Fibroblast of the aortic adventitia (primary cell): Measurements from ENCODE around the gene ASB3. TPM values are rescaled to one million over a fixed set of nuclear protein-coding genes. Genes with fewer than 3 reads are reported as not detected.

Experiments
- DNase-seq: peaks from one replicate; pipeline ENCODE4 v3.0.0-alpha.2; 2010; ENCODE audit warnings: low read depth
- H3K4me3 ChIP-seq: 2 replicates; pipeline ENCODE4 v1.5.1; 2011; ENCODE audit warnings: low read depth, mild to moderate bottlenecking, control low read depth, low read length, moderate library complexity
- total RNA-seq: library from RNA; depleted of rRNA; stranded (reverse); fragments of >200 nt; gene quantifications from 2 replicates; pipeline ENCODE4 v1.2.3, GENCODE V29; 2012; ENCODE audit warnings: low replicate concordance
- TF ChIP-seq, protein P1 (sequence below): IDR thresholded peaks from 2 replicates; pipeline ENCODE4 v1.5.1; 2011; ENCODE audit warnings: mild to moderate bottlenecking, low read length, control low read depth, inconsistent platforms; ENCODE audit not compliant: insufficient read depth

ASB3 gene
- total RNA-seq, 1 donor, result 27.9 TPM

DNA sequence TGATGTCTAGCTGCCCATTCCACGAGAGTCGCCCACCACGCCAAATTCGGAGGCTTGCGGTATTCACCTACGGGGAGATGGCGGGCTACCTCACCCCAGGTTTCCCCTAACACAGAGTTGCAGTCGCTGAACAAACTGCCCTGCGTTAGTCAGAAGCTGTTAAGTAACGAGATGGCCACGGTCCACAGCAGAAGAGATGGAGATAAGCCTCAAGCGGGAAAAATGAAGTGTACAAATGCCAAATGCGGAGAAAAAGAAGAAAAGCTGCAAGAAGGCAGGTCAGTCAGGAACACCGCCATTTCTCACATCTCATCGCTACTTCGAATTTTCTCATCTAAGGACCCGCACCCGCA is 425 bp downstream of the ASB3 start:
- TF ChIP-seq, protein P1, sequence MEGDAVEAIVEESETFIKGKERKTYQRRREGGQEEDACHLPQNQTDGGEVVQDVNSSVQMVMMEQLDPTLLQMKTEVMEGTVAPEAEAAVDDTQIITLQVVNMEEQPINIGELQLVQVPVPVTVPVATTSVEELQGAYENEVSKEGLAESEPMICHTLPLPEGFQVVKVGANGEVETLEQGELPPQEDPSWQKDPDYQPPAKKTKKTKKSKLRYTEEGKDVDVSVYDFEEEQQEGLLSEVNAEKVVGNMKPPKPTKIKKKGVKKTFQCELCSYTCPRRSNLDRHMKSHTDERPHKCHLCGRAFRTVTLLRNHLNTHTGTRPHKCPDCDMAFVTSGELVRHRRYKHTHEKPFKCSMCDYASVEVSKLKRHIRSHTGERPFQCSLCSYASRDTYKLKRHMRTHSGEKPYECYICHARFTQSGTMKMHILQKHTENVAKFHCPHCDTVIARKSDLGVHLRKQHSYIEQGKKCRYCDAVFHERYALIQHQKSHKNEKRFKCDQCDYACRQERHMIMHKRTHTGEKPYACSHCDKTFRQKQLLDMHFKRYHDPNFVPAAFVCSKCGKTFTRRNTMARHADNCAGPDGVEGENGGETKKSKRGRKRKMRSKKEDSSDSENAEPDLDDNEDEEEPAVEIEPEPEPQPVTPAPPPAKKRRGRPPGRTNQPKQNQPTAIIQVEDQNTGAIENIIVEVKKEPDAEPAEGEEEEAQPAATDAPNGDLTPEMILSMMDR, result no peak
- H3K4me3 ChIP-seq, result peak overlapping the region; percentile 94
- DNase-seq, result peak; percentile 74

DNA sequence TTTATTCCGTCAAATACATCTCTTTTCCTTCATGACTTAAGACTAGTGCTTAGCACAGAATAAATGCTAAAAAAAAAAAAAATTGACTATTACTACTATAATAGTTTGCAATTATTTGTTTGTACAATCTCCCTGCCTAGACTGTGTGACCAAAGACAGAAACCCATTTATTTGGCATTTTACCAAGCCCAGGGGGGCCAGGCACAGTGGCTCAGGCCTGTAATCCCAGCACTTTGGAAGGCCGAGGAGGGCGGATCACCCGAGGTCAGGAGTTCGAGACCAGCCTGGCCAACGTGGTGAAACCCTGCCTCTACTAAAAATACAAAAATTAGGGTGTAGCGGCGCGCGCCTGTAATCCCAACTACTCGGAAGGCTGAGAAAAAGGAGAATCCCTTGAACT is 1.4 kb downstream of the ASB3 start:
- TF ChIP-seq, protein P1, result no peak
- DNase-seq, result no peak
- peak overlapping the region; percentile 94 for H3K4me3 ChIP-seq

DNA sequence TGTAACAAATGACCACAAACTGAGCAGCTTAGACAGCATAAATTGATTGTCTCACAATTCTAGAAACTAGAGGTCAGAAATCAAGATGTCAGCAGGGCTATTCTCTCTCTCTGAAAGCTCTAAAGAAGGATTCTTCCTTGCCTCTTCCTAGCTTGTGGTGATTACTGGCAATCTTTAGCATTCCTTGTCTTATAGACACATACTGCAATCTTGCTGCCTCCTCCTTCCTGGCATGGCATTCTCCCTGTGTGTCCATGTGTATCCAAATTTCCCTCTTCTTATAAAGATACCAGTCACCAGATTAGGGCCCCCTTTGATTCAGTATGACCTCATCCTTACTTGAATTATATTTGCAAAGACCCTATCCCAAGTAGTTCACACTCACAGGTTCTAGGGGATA is 2.3 kb downstream of the ASB3 start:
- peak; percentile 18 for DNase-seq
- H3K4me3 ChIP-seq, result no peak overlapping the region
- TF ChIP-seq, protein P1, result no peak

DNA sequence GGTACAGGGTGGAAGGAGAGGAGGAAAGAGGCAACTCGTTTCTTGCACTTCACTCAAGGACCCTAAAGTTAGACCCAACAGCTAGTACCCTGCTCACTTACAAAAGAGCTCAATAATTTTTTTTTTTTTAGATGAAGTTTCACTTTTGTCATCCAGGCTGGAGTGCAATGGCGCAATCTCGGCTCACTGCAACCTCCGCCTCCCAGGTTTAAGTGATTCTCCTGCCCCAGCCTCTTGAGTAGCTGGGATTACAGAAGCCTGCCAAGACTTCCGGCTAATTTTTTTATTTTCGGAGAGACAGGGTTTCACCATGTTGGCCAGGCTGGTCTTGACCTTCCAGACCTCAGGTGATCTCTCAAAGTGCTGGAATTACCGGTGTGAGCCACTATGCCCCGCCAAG is 4.1 kb downstream of the ASB3 start:
- TF ChIP-seq, protein P1, result no peak
- no peak for DNase-seq
- no peak overlapping the region for H3K4me3 ChIP-seq

DNA sequence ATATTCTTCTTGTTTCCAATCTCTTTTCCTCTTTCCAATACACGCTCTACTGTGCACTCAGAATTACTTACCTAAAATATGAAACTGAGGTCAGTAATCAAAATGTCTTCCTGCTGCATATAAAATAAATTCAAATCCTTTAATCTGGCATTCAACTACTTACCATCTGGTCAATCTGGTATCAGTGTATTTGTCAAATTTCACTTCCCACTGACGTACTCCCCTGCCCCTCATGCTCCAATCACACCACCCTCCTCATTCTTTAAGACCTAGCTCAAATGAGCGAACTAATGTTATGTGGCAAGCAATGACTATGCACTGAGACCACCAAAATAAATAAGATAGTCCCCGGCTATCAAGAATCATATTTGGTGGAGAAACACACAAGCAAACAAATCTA is 6.7 kb downstream of the ASB3 start:
- TF ChIP-seq, protein P1, result no peak
- no peak for DNase-seq
- H3K4me3 ChIP-seq, result no peak overlapping the region

DNA sequence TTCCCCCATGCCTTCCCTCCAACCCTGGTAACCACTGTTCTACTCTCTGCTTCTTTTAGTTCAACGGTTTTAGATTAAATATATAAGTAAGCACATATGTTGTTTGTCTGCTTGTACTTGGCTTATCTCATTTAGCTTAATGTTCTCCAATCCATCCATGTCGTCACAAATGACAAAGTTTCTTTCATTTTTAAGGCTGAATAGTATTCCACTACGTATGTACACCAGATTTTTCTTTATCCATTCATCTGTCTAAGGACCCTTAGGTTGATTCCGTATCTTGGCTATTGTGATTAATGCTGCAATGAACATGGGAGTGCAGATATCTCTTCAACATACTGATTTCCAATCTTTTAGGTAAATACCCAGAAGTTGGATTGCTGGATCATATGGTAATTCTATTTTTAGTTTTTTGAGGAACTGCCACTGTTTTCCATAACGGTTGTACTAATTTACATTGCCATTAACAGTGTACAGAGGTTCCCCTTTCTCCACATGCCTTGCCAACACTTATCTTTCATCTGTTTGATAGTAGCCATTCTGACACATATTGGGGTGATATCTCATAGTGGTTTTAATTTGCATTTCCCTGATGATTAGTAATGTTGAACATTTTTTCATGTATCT is 8.1 kb downstream of the ASB3 start:
- no peak overlapping the region for H3K4me3 ChIP-seq
- TF ChIP-seq, protein P1, result no peak
- no peak for DNase-seq

DNA sequence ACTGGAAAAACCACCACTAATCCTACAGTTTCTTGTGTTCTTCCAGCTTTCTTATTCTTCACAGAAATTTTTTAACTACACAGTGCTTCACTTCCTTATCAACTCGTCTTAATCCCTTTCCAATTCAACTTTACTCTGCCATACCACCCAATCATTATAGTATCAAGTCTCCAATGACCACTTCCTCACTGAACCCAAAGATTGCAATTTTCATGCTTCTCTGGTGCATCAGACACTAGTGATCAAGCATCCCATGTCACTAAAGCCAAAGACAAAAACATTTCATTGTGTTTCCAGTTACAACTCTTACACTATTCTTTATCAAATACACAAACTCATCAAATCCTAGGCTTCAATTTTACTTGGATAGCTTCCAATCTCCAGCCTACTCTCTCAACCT is 9.6 kb downstream of the ASB3 start:
- no peak overlapping the region for H3K4me3 ChIP-seq
- DNase-seq, result no peak
- TF ChIP-seq, protein P1, result no peak
